GM21723 (cell line): ENCODE data around the gene SCART1.
"Not testable (repeated sequence)": the region's sequence is repeated elsewhere in the genome, so short reads cannot be mapped to it uniquely, and the experiment has no call there.

Experiments used
- ATAC-seq: cut with Tn5 transposase; IDR thresholded peaks from one replicate; pipeline ENCODE4 v1.9.1; 2021; ENCODE audit warnings: mild to moderate bottlenecking, moderate library complexity; ENCODE audit not compliant: unreplicated experiment

Gene SCART1

DNA sequence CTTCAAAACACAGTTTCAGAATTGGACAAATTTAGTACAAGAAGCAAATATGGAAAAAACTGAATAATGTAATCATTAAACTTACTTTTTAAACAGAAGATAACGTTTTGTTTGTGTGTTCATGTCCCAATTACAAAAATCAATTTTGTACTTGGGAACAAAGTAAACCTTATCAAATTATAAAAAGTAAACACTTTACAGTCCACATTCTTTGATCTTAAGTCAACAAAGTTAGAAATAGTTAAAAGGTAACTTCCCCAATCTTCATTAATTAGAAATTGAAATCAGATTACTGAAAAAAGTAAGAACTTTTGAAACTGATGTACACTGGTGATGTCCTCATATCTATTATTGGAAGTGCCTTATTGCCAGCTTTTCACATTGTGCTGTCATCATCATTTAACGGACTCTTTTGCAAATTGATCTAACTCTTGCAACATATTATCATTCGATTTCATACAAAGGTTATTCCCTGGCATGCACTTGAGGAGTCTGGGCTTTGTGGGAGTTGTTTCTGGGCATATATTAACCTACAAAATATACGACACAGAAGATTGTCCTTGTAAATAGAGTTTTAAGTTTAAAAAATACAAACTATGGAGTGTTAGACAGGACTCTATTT lies 58.3 kb downstream of the SCART1 start:
- no peak for ATAC-seq

GRCh38 chr10:133515471-133515870 lies 61.7 kb downstream of the SCART1 start:
- no peak for ATAC-seq

DNA sequence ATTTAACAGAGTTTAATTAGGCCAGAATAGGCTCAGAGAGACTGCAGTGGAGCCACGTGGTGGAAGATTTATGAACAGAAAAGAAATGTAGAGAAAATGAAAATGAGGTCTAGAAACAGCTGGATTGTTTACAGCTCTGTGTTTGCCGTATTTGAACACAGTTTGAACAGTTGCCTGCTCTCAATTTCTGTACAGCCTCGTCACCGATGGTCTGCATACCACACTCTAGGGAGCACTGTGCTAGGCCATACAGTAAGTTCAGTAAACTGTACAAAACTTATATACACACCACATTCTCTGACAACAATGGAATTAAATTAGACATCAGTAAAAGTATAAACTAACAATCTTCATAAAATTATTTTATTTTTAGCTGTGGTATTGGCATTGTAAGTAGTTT lies 62.3 kb downstream of the SCART1 start:
- ATAC-seq = no peak

- not testable (repeated sequence) for ATAC-seq
Observed at GRCh38 chr10:133518517-133518916, 64.8 kb downstream of the SCART1 start.
